HG02885 (cell line): Measurements from ENCODE around the gene BORCS8.

Experiments used
- ATAC-seq: cut with Tn5 transposase; IDR thresholded peaks from one replicate; pipeline ENCODE4 v1.9.1; 2021; ENCODE audit warnings: mild to moderate bottlenecking; ENCODE audit not compliant: unreplicated experiment, poor library complexity

BORCS8 gene

GRCh38 chr19:19214892-19215291 lies 22.9 kb upstream of the BORCS8 start:
- ATAC-seq: no peak

GRCh38 chr19:19214159-19214490 lies 22.2 kb upstream of the BORCS8 start:
- no peak for ATAC-seq

GRCh38 chr19:19213426-19214158 lies 21.6 kb upstream of the BORCS8 start:
- no peak for ATAC-seq

- ATAC-seq: no peak
Observed at GRCh38 chr19:19212916-19213315, 21.0 kb upstream of the BORCS8 start.

GRCh38 chr19:19211499-19212420 lies 19.8 kb upstream of the BORCS8 start, which contains the start of gene NCAN:
Gene NCAN, plus strand, starts transcription at chr19:19211958. Its CDS starts 4,996 bp downstream, at chr19:19216954.
- no peak for ATAC-seq

GRCh38 chr19:19209372-19209771 lies 17.4 kb upstream of the BORCS8 start:
- no peak for ATAC-seq

- ATAC-seq: no peak
Observed at GRCh38 chr19:19207637-19208572, 16.0 kb upstream of the BORCS8 start.

GRCh38 chr19:19206938-19207337 lies 15.0 kb upstream of the BORCS8 start:
- ATAC-seq: no peak

GRCh38 chr19:19205416-19206410 lies 13.8 kb upstream of the BORCS8 start:
- no peak for ATAC-seq

GRCh38 chr19:19204181-19204580 lies 12.2 kb upstream of the BORCS8 start:
- ATAC-seq: no peak

GRCh38 chr19:19203012-19203856 lies 11.3 kb upstream of the BORCS8 start, which contains the start of gene NR2C2AP:
Gene NR2C2AP, minus strand, starts transcription at chr19:19203414. Its CDS starts 354 bp downstream, at chr19:19203060.
- ATAC-seq: peak; percentile 79

- ATAC-seq: no peak
Observed at GRCh38 chr19:19202707-19203011, 10.7 kb upstream of the BORCS8 start.

GRCh38 chr19:19201697-19202630 lies 10.0 kb upstream of the BORCS8 start:
- ATAC-seq: no peak

GRCh38 chr19:19193926-19194325 lies 2.0 kb upstream of the BORCS8 start:
- no peak for ATAC-seq

- no peak for ATAC-seq
Observed at GRCh38 chr19:19192910-19193423, 1.0 kb upstream of the BORCS8 start.

GRCh38 chr19:19191768-19192077 lies 229 bp downstream of the BORCS8 start:
- ATAC-seq: no peak

GRCh38 chr19:19186742-19187141 lies 5.2 kb downstream of the BORCS8 start:
- ATAC-seq: no peak
